CD4-positive, alpha-beta T cell (primary cell): ENCODE data around the gene REPS2. TPM values are rescaled to one million over a fixed set of nuclear protein-coding genes. Genes with fewer than 3 reads are reported as not detected.

ENCODE experiments used
- ATAC-seq: fragments of 200-7000 bp; cut with Tn5 transposase; one replicate; pipeline ENCODE4 v1.10.0; 2022; ENCODE audit warnings: mild to moderate bottlenecking; ENCODE audit not compliant: poor library complexity
- CTCF ChIA-PET: fragments of 350-600 bp; sonication (Branson Sonifier 250); formaldehyde crosslinking; loops from one replicate; lab custom pipeline; 2021; ENCODE audit warnings: antibody characterized with exemption, inconsistent platforms; lab: Charles Lee
- POLR2A ChIA-PET: fragments of 350-600 bp; sonication (Branson Sonifier 250); formaldehyde crosslinking; loops from one replicate; lab custom pipeline; 2021; ENCODE audit warnings: antibody characterized with exemption, inconsistent platforms; lab: Charles Lee
- DNase-seq, 14 experiments: peaks; one replicate each; pipeline ENCODE4 v3.0.0-alpha.2; 2013 to 2020; ENCODE audit warnings: mixed read lengths in 2 of 14
- H3K27ac ChIP-seq, 2 donors: one replicate each; pipeline versions ENCODE4 v1.5.1 to v1.7.0; 2013; ENCODE audit warnings: low read length in 2 of 2, low read depth in 1 of 2, mild to moderate bottlenecking in 1 of 2
- H3K27me3 ChIP-seq, 2 experiments: 1 replicate in 1 of 2; 2 replicates in 1 of 2; pipeline versions ENCODE4 v1.6.1 to v1.7.0; 2013; ENCODE audit warnings: low read length in 2 of 2, control low read depth in 1 of 2, mild to moderate bottlenecking in 1 of 2, moderate library complexity in 1 of 2; ENCODE audit not compliant: insufficient read depth in 2 of 2, control insufficient read depth in 1 of 2
- H3K36me3 ChIP-seq: one replicate; pipeline ENCODE4 v1.6.1; 2013; ENCODE audit warnings: low read length, control low read depth; ENCODE audit not compliant: insufficient read depth
- H3K4me1 ChIP-seq: one replicate; pipeline ENCODE4 v1.6.1; 2013; ENCODE audit warnings: low read length, control low read depth; ENCODE audit not compliant: insufficient read depth
- H3K4me3 ChIP-seq: one replicate; pipeline ENCODE4 v1.5.1; 2013; ENCODE audit warnings: mild to moderate bottlenecking, low read length, moderate library complexity
- H3K9me3 ChIP-seq, 2 experiments: 1 replicate in 1 of 2; 2 replicates in 1 of 2; pipeline versions ENCODE4 v1.6.1 to v1.7.0; 2013; ENCODE audit warnings: low read length in 2 of 2, mild to moderate bottlenecking in 2 of 2, control low read depth in 1 of 2, moderate library complexity in 1 of 2; ENCODE audit not compliant: control insufficient read depth in 1 of 2, insufficient read depth in 1 of 2
- H3K27ac Mint-ChIP-seq: one replicate; pipeline ENCODE4 v1.8.0; 2020; ENCODE audit warnings: mixed read lengths
- H3K27me3 Mint-ChIP-seq: one replicate; pipeline ENCODE4 v1.8.0; 2021; ENCODE audit warnings: mixed read lengths
- H3K36me3 Mint-ChIP-seq: one replicate; pipeline ENCODE4 v1.8.0; 2021; ENCODE audit warnings: low read depth, mixed read lengths
- H3K4me1 Mint-ChIP-seq: one replicate; pipeline ENCODE4 v1.8.0; 2021; ENCODE audit warnings: low read depth, mixed read lengths
- H3K4me3 Mint-ChIP-seq: one replicate; pipeline ENCODE4 v1.8.0; 2020; ENCODE audit warnings: mild to moderate bottlenecking, mixed read lengths
- H3K9me3 Mint-ChIP-seq: one replicate; pipeline ENCODE4 v1.8.0; 2020; ENCODE audit warnings: mixed read lengths
- intact Hi-C, 2 experiments: fragments of 100-400 bp; cut with DNase I in 1 of 2; cut with micrococcal nuclease in 1 of 2; formaldehyde crosslinking; loops; one replicate each; pipeline versions ENCODE4 v1.15.1 to v1.9.0; 2023 to 2025; cut with DNase I, micrococcal nuclease
- total RNA-seq, 174 experiments: library from RNA in 2 of 174; stranded (reverse) in 2 of 174; gene quantifications; one replicate each; pipeline ENCODE4 v1.2.3 and lab custom pipeline; 2021 to 2026
- TF ChIP-seq, protein P1 (sequence below): fragments of 200-600 bp; IDR thresholded peaks from one replicate; pipeline ENCODE4 v1.8.0; 2022; ENCODE audit warnings: antibody characterized with exemption, mild to moderate bottlenecking

Gene REPS2
- total RNA-seq, 2 experiments from 2014 or later, result 0.53 to 0.60 TPM

DNA sequence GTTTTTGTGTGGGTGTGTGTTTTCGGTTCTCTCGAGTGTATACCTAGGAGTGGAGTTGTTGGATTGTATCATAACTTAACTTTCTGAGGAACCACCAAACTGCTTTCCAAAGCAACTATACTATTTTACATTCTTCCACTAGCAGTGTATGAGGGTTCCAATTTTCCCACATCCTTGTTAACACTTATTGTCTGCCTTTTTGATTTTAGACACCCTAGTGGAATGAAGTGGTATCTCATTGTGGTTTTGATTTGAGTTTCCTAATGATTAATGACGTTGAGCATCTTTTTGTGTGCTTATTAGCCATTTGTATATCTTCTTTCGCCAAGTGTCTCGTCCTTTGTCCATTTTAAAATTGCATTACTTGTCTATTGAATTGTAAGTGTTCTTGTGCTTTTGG lies 118.6 kb downstream of the REPS2 start:
- Histone ChIP-seq H3K4me1 (no peaks in the 10 kb centered on the region), H3K9me3 (no peaks in the 10 kb centered on the region), H3K27ac (no peak overlapping the region), H3K4me3 (no peak overlapping the region), H3K36me3 (no peaks in the 10 kb centered on the region), H3K27me3 (no peaks in the 10 kb centered on the region)
- no peak for ATAC-seq
- Mint-ChIP-seq H3K27me3 (no peaks in the 10 kb centered on the region), H3K9me3 (no peaks in the 10 kb centered on the region), H3K4me1 (no peaks in the 10 kb centered on the region), H3K4me3 (no peak overlapping the region), H3K36me3 (no peaks in the 10 kb centered on the region), H3K27ac (no peak overlapping the region)
- intact Hi-C loops, result no loop called here
- no peak for DNase-seq
- TF ChIP-seq, protein P1, sequence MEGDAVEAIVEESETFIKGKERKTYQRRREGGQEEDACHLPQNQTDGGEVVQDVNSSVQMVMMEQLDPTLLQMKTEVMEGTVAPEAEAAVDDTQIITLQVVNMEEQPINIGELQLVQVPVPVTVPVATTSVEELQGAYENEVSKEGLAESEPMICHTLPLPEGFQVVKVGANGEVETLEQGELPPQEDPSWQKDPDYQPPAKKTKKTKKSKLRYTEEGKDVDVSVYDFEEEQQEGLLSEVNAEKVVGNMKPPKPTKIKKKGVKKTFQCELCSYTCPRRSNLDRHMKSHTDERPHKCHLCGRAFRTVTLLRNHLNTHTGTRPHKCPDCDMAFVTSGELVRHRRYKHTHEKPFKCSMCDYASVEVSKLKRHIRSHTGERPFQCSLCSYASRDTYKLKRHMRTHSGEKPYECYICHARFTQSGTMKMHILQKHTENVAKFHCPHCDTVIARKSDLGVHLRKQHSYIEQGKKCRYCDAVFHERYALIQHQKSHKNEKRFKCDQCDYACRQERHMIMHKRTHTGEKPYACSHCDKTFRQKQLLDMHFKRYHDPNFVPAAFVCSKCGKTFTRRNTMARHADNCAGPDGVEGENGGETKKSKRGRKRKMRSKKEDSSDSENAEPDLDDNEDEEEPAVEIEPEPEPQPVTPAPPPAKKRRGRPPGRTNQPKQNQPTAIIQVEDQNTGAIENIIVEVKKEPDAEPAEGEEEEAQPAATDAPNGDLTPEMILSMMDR, result no peak
- CTCF ChIA-PET, result no interaction called here
- POLR2A ChIA-PET, result no interaction called here

DNA sequence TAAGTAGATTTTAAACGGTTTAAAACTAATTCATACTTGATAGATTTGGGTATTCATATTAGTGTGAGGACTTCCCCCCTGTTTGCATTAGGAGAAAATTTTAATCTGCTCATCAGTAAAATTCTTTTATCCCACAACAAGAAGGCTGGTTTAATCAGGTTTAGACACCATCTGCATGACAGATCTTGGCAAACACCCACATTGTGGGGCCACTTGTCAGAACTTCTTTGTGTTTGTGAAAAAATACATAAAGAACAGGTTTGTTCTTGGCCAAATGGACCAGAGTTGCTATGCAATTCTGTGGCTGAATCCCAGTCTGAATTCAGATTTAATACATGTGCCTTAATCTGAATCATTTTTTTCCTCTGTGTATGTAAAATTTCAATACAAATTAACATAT lies 121.1 kb downstream of the REPS2 start:
- H3K4me1 Mint-ChIP-seq, result no peaks in the 10 kb centered on the region
- H3K27me3 Mint-ChIP-seq, result no peaks in the 10 kb centered on the region
- POLR2A ChIA-PET, result no interaction called here
- intact Hi-C loops, result no loop called here
- H3K4me1 ChIP-seq, result no peaks in the 10 kb centered on the region
- DNase-seq (no peak), ATAC-seq (no peak)
- CTCF ChIA-PET, result no interaction called here
- H3K4me3 Mint-ChIP-seq, result no peak overlapping the region
- H3K9me3 Mint-ChIP-seq, result no peaks in the 10 kb centered on the region
- H3K27ac ChIP-seq, result no peak overlapping the region
- H3K27me3 ChIP-seq, result no peaks in the 10 kb centered on the region
- TF ChIP-seq, protein P1, result no peak
- H3K36me3 Mint-ChIP-seq, result no peaks in the 10 kb centered on the region
- no peak overlapping the region for H3K27ac Mint-ChIP-seq
- H3K36me3 ChIP-seq, result no peaks in the 10 kb centered on the region
- H3K4me3 ChIP-seq, result no peak overlapping the region
- H3K9me3 ChIP-seq, result no peaks in the 10 kb centered on the region

DNA sequence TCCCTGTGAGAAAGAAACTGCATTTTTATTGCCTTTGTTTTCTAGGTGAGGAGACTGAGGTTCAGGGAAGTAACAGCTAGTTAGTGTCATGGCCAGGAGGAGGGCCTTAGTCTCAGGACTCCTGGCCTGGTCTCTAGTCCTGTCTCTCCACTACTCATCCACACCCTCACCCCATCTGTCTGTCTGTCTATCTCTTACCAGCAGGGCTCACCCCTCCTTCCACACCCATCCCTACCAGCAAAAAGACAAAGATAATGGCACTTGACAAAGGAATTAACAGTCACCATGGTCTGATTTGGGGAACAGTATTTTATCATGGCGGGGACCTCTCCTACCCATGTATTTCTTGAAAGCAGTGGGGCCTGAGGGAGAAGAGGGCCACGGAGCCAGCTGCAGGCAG lies 125.8 kb downstream of the REPS2 start:
- POLR2A ChIA-PET, result no interaction called here
- H3K27ac ChIP-seq, result no peak overlapping the region
- H3K4me3 Mint-ChIP-seq, result no peak overlapping the region

More for the DNA sequence above, 125.8 kb downstream of the REPS2 start:
- H3K27me3 ChIP-seq, result no peaks in the 10 kb centered on the region
- H3K9me3 ChIP-seq, result no peaks in the 10 kb centered on the region
- H3K36me3 ChIP-seq, result no peaks in the 10 kb centered on the region
- Mint-ChIP-seq H3K27me3 (no peaks in the 10 kb centered on the region), H3K4me1 (no peaks in the 10 kb centered on the region), H3K9me3 (no peaks in the 10 kb centered on the region), H3K36me3 (no peaks in the 10 kb centered on the region), H3K27ac (no peak overlapping the region)
- CTCF ChIA-PET, result interaction anchor here (1.9 kb wide), 1 partner anchor 10 kb away, joined by 5 read pairs; no protein-coding TSS in a partner anchor
- ATAC-seq, result no peak
- TF ChIP-seq, protein P1, result no peak
- H3K4me3 ChIP-seq, result no peak overlapping the region
- intact Hi-C loops, result no loop called here
- H3K4me1 ChIP-seq, result no peaks in the 10 kb centered on the region
- no peak for DNase-seq
